AG10803 (cell line): Measurements from ENCODE around the gene HEXB.

Source experiments
- DNase-seq: peaks from one replicate; pipeline ENCODE4 v3.0.0; 2010; ENCODE audit warnings: low read depth
- H3K4me3 ChIP-seq: 2 replicates; pipeline ENCODE4 v1.5.1; 2011; ENCODE audit warnings: mild to moderate bottlenecking, low read length, control low read depth
- CTCF ChIP-seq: conservative IDR thresholded peaks from 2 replicates; pipeline ENCODE4 v1.5.1; 2011; ENCODE audit warnings: mild to moderate bottlenecking, low read length, control low read depth, inconsistent platforms

HEXB gene

GRCh38 chr5:74766418-74766848 is 81.4 kb downstream of the HEXB start:
- TF ChIP-seq CTCF, result peak; percentile 41
- DNase-seq, result peak; percentile 58
- H3K4me3 ChIP-seq, result peak overlapping the region; percentile 96

GRCh38 chr5:74766849-74767578 is 82.0 kb downstream of the HEXB start, which contains the start of the genes GFM2 and NSA2:
TSS of gene GFM2 (minus strand) at chr5:74767117. CDS start at chr5:74763742, 3,375 bp downstream.
TSS of gene NSA2 (plus strand) at chr5:74767249. CDS start at chr5:74767361, 112 bp downstream.
- H3K4me3 ChIP-seq, result peak within 1 kb of the TSS; percentile 96
- no peak for TF ChIP-seq CTCF
- DNase-seq, result peak; percentile 92

- peak; percentile 43 for DNase-seq
- no peak for TF ChIP-seq CTCF
- H3K4me3 ChIP-seq, result peak overlapping the region; percentile 96
These were observed 82.5 kb downstream of the HEXB start for GRCh38 chr5:74767579-74767913.
